Measurements from ENCODE around the gene AGBL5.
"Not testable (repeated sequence)": the region's sequence is repeated elsewhere in the genome, so short reads cannot be mapped to it uniquely, and the experiment has no call there.

The AGBL5 gene

DNA sequence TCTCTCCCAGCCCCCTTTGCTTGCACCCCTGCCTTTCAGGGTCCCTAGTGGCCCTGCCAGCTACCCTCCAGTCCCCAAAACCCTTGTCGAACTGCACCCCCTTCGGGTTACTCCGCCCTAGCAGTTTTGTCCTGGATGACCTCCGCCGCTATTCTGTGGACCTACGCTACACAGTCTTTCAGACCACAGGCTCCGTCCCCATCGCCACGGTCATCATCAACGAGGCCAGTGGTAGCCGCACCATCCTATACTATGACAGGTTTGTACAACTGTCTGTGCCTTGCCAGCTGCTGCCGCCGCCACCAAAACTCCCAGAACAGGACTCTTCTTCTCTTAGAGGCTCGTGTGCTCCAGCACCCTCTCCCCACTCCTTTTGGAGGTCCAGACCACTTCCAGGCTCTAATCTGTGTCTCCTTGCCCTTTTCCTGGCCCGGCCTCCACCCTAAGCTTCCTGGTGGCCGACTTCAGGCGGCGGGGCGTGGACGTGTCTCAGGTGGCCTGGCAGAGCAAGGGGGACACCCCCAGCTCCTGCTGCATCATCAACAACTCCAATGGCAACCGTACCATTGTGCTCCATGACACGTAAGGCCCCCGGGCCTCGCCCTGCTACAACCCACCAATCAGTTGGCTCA lies 43.0 kb downstream of the AGBL5 start:
- no peak for DNase-seq

DNA sequence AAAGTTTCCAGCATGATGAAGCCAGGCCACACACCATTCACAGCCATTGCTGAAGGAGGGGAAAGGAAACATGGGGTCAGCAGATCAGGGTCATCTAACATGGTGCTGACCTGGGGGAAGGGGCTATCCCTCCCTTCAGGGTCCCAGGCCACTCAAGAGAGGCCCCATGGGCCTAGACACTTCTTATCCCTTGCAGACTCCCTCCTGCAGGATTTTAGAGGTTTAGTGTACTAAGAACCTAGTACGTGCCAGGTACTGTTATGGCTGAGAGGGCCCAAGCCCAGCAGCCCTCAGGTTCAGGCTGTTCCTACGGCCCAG lies 43.9 kb downstream of the AGBL5 start:
- no peak for DNase-seq

DNA sequence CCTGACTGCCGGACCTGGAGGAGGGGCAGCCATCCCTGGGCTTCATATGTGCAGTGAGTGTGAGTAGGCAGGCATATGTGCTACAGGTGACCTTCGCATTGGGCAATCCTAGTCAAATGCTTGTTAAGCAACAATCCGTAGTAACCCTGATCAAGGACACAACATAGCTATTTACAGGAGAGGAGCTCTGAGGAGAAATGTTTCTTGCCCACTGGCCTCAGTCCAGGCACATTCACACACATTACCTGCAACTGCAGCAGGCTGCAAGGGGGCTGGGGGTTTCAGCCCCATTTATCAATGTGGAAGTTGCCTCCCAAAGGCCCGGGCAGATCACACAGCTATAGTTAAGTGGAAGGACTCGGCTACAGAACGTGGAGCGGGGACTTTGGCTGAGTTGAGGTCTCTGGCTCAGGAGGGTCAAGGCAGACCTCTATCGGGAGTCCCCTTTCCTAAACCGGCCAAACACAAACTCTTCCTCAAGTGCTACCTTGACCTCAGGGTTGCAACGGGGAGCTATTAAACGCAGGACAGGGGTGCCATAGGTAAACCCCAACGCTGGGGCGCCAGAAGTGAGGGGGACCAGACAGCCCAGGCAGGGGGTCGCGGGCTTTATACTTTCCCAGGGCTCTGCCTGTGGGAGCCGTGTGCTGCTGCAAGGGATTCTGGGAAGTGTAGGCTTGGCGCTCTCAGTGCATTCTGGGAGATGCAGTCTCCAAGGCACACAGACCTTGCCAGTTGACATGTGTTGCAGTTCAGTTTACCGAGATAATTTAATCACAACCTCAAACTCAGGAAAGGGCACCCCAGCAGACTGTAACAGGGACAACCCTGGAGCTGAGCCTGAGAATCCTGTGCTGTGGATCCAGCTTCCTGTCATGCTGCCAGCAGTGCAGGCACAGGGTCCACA lies 44.5 kb downstream of the AGBL5 start:
- no peak for DNase-seq

DNA sequence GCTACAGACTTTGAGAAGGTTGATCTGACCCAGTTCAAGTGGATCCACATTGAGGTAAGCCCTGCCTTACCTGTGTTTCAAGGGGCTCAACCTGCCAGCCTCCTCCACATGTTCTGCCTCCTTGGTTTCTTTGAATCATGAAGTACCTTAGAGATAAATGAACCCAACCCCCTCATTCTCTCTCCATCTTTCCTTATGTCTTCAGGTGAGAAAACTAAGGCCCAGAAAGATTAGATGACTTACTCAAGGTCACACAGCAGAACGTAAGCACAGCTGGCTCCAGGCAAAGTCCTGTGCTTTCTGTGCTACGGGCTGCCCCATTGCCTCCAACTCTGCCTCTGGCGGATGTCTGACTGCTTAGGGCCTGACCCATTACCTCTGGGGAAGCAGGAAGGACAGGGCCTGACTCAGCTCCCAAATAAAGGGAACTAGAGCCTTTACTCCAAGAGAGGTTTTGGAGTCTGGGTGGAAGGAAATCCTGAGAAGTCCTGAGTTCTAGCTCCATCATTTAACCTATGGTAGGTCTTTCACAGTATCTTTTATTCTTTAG lies 45.4 kb downstream of the AGBL5 start:
- DNase-seq, result no peak

DNA sequence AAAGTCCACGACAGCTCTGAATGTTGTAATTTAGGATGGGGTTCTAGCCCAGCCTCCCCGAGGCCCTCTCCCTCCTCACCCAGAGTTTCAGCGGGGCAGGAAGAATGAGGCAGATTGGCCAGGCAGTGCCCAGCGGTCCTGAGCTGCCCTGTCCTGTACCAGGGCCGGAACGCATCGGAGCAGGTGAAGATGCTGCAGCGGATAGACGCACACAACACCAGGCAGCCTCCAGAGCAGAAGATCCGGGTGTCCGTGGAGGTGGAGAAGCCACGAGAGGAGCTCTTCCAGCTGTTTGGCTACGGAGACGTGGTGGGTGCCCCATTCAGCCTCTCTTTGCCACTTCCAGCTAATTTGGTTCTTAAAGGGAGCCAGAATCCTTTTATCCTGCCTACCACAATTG lies 45.9 kb downstream of the AGBL5 start:
- no peak for DNase-seq

DNA sequence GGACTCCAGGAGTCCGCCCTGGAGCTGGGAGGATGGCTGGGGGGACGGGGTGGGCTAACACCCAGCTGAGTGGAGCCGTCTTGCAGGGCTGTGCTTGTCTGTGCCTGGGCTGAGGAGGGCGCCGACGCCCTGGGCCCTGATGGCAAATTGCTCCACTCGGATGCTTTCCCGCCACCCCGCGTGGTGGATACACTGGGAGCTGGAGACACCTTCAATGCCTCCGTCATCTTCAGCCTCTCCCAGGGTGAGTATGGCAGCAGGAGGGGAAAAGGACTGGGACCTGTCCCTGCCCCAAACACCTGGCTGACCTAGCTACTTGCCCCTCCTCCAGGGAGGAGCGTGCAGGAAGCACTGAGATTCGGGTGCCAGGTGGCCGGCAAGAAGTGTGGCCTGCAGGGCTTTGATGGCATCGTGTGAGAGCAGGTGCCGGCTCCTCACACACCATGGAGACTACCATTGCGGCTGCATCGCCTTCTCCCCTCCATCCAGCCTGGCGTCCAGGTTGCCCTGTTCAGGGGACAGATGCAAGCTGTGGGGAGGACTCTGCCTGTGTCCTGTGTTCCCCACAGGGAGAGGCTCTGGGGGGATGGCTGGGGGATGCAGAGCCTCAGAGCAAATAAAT lies 48.0 kb downstream of the AGBL5 start:
- no peak for DNase-seq

DNA sequence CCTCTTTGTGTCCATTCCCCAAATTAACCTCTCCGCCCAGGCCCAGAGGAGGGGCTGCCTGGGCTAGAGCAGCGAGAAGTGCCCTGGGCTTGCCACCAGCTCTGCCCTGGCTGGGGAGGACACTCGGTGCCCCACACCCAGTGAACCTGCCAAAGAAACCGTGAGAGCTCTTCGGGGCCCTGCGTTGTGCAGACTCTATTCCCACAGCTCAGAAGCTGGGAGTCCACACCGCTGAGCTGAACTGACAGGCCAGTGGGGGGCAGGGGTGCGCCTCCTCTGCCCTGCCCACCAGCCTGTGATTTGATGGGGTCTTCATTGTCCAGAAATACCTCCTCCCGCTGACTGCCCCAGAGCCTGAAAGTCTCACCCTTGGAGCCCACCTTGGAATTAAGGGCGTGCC lies 48.6 kb downstream of the AGBL5 start:
- DNase-seq, result no peak

DNA sequence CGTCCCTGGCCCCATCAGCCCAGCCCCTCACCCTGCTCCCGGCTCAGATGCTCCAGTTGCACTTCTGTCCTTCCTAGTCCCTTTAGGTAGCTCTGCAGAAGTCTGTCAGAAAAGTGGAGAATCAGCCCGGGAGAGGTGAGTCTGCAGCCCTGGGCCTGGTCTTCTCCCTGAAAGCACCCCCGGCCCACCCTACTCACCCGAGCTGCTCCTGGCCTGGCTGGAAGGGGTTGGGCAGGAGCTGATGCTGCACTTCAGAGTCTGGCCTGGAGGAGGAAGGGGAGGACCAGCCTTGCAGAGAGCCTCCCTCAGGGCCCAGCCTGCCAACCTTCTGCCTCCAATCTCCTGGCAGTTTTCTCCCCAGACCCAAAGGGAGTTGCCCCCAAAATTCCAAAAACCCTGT lies 50.9 kb downstream of the AGBL5 start:
- no peak for DNase-seq

DNA sequence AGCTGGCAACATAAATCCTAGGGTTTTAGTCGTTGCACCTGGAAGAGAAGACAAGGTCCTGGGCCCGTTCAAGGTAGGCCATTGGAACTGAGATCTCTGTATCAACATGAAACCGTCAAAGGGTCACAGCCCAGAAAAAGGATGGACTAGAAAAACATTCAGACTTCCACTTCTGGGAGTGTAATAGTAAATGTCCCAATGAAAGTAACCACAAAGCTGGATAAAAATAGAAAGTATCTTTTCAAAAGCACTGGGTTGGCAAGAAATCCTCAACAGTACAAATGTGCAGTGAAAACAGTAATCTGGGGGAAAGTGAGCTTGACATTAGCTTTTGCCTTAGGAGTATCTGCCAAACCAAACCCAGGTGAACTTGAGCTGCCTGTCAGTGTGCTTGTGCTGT lies 54.5 kb downstream of the AGBL5 start:
- DNase-seq, result no peak

DNA sequence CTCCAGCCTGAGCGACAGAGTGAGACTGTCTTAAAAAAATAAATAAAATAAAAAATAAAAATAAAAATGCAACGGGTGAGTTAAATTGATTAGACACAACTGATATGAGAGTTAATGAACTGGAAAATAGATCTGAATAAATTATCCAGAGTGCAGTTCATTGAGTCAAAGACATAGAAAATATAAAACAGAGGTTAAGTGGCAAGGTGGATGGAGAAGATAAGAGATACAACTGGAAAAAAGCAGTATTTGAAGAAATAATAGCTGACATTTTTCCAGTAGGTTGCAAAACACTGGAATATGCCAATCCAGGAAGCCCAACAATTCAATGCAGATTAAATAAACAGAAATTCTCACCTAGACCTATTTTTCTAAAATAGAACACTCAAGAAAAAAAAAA lies 56.8 kb downstream of the AGBL5 start:
- DNase-seq, result no peak

DNA sequence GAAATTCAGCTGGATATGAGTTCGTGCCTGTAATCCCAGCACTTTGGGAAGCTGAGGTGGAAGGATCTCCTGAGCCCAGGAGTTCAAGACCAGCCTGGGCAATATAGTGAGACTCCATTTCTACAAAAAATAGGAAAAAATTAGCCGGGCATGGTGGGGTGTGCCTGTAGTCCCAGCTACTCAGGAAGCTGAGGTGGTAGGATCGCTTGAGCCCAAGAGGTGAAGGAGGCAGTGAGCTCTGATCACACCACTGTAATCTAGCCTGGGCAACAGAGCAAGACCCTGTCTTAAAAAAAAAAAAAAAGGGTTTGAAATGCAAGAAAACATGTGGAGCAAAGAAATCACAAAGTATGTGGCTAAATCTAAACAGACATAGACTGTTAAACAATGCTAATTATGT lies 57.6 kb downstream of the AGBL5 start:
- DNase-seq, result no peak

DNA sequence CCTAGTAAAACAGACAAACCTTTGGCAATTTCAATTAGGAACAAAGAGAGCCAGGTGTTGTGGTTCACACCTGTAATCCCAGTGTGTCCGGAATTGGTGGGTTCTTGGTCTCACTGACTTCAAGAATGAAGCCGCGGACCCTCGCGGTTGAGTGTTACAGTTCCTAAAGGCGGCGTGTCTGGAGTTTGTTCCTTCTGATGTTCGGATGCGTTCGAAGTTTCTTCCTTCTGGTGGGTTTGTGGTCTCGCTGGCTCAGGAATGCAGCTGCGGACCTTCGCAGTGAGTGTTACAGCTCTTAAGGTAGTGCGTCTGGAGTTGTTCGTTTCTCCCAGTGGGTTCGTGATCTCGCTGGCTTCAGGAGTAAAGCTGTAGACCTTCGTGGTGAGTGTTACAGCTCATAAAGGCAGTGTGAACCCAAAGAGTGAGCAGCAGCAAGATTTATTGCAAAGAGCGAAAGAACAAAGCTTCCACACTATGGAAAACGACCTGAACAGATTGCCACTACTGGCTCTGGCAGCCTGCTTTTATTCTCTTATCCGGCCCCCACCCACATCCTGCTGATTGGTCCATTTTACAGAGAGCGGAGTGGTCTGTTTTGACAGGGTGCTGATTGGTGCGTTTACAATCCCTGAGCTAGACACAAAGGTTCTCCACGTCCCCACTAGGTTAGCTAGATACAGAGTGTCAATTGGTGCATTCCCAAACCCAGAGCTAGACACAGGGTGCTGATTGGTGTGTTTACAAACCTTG lies 59.3 kb downstream of the AGBL5 start:
- DNase-seq, result not testable (repeated sequence)

DNA sequence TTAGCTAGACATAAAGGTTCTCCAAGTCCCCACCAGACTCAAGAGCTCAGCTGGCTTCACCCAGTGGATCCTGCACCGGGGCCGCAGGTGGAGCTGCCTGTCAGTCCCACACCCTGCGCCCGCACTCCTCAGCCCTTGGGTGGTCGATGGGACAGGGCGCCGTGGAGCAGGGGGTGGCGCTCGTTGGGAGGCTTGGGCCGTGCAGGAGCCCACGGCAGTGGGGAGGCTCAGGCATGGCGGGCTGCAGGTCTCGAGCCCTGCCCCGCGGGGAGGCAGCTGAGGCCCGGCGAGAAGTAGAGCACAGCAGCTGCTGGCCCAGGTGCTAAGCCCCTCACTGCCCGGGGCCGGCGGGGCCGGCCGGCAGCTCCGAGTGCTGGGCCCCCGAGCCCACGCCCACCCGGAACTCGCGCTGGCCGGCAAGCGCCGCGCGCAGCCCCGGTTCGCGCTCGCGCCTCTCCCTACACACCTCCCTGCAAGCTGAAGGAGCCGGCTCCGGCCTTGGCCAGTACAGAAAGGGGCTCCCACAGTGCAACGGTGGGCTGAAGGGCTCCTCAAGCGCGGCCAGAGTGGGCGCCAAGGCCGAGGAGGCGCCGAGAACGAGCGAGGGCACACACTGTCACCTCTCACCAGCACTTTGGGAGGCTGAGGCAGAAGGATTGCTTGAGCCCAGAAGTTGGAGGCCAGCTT lies 60.1 kb downstream of the AGBL5 start:
- not testable (repeated sequence) for DNase-seq

DNA sequence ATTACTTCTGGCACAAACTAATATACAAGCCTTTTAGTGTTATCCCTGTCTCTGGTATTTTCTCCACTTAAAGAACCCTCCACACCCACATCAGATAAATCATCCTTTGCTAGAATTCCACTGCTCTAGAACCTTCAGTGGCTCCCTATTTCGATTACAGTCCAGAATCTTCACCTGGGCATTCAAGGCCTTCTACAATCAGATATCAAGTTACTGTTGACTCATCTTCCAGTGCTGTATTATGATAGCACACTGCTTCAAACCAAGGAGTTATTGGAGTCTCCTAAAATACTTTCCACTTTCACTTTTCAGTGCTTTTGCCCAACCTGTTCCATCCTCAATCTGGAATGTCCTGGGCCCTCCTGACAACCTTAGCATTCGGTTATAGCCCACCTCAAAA lies 64.1 kb downstream of the AGBL5 start:
- no peak for DNase-seq

DNA sequence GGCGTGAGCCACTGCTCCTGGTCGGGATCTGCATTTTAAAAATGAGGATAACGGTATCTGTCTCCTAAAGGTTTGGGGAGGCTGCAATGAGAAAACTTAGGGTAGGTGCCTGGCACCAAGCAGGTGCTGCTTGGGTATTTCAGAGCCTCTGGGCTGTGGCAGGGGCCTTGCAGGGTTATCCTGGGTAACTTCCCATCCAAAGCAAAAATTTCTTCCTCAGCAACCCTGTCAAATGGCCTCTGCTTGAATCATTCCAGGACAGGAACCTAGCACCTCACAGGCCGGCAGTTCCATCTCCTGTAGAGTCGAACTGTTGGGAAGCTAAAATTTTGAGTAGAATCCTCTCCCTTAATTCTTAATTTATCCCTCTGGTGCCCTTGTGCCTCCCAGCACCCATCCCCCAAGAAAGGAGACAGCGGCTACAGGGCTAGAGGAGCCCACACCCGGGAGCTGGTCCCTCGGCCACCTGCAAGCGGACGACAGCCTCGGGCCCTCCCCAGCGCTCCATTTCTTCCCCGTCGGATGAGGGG lies 66.6 kb downstream of the AGBL5 start:
- no peak for DNase-seq

DNA sequence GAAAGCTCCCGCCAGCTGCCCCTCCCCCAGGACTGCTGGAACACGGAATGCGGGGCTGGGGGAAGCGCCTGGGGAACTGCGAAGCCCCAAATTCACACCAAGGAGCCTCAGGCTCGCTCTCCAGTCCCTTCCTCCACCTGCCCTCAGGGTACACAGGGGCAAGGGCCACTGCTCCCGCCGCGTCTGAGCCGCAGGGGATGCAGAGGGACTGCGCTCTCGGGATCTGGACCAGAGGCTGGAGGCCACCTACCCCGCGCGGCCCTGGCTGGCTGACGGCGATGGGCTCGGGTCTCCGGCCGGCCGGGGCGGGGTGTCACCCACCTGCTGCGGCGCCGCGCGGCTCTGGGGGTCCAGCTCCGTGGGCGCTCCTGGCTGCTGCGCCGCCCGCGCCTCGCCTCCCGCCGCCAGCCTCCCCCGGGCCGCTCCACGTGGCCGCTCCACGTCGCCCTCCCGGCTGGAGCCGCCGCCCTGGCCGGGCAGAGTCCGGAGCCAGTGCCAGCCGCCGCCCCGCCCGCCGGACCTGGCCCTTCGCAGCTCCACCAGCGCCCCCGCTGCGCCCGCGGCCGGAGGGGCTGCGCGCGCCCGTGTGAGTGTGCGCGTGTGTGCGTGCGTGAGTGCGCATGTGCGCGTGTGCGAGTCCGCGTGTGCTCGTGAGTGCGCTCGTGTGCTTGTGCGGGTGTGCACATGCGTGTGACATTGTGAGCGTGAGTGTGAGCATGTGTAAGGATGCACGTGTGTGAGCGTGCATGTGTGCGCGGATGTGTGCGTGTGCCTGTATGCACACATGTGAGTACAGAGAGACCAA lies 67.3 kb downstream of the AGBL5 start, which contains the start of gene CGREF1:
CGREF1 (minus strand) TSS at position 604 of the 805 bp plus-strand sequence. CDS start 14,762 bp downstream, outside the sequence.
- DNase-seq, result no peak

DNA sequence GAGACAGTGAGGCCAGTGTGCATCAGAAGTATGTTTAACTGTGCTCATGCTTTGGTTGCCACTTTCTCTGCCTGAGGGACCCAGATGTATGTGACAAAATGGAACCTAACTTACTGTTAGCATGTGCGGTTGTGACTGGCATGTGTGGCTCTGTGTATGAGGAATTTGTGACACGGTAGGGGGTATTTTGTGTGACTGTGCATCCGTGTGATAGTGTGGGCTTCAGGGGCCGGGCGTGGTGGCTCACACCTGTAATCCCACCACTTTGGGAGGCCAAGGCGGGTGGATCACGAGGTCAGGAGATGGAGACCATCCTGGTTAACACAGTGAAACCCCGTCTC lies 67.8 kb downstream of the AGBL5 start:
- DNase-seq, result not testable (repeated sequence)
